Transverse colon (tissue), 4 donors: ENCODE measurements around the gene LSAMP. TPM values are rescaled to one million over a fixed set of nuclear protein-coding genes. Genes with fewer than 3 reads are reported as not detected.

Experiments used
- DNase-seq: peaks from one replicate; pipeline ENCODE4 v3.0.0-alpha.2; 2019
- H3K27ac ChIP-seq, 4 donors: fragments of 200-600 bp; sonication (generic); 2 replicates each; pipeline ENCODE4 v1.5.1; 2016 to 2018; ENCODE audit warnings: inconsistent platforms in 4 of 4
- H3K27me3 ChIP-seq: fragments of 200-600 bp; sonication (generic); 2 replicates; pipeline ENCODE4 v1.5.1; 2017; ENCODE audit warnings: inconsistent platforms
- H3K36me3 ChIP-seq, 4 donors: fragments of 200-600 bp; sonication (generic); 2 replicates each; pipeline ENCODE4 v1.5.1; 2017 to 2019; ENCODE audit warnings: inconsistent platforms in 4 of 4
- H3K4me1 ChIP-seq, 4 donors: fragments of 200-600 bp; sonication (generic); 2 replicates each; pipeline ENCODE4 v1.5.1; 2017 to 2020; ENCODE audit warnings: inconsistent platforms in 4 of 4
- H3K4me3 ChIP-seq, 4 donors: fragments of 200-600 bp; sonication (generic); 1 replicate in 1 of 4; 2 replicates in 3 of 4; pipeline versions ENCODE4 v1.5.1 to v1.6.1; 2017 to 2019; ENCODE audit warnings: inconsistent platforms in 4 of 4
- H3K9me3 ChIP-seq, 2 donors: fragments of 200-600 bp; sonication (generic); 2 replicates each; pipeline ENCODE4 v1.5.1; 2017 to 2019; ENCODE audit warnings: inconsistent platforms in 2 of 2
- CTCF ChIP-seq, 5 experiments: fragments of 200-600 bp in 3 of 5; fragments of 450-650 bp in 2 of 5; sonication (generic) in 3 of 5; IDR thresholded peaks; 1 replicate in 2 of 5; 2 replicates in 3 of 5; pipeline ENCODE4 v1.5.1; 2016 to 2017; ENCODE audit warnings: antibody characterized with exemption in 5 of 5, inconsistent platforms in 3 of 5, mild to moderate bottlenecking in 2 of 5, moderate library complexity in 1 of 5
- EP300 ChIP-seq: sonication (generic); formaldehyde crosslinking; IDR thresholded peaks from one replicate; pipeline ENCODE4 v1.6.1; 2017; ENCODE audit warnings: antibody characterized with exemption, low read depth
- POLR2A ChIP-seq: fragments of 450-650 bp; IDR thresholded peaks from one replicate; pipeline ENCODE4 v1.6.1; 2016; ENCODE audit warnings: antibody characterized with exemption, mild to moderate bottlenecking, moderate library complexity
- POLR2AphosphoS5 ChIP-seq, 3 donors: sonication (generic); formaldehyde crosslinking; IDR thresholded peaks; one replicate each; pipeline ENCODE4 v1.6.1; 2016; ENCODE audit warnings: antibody characterized with exemption in 3 of 3
- WGBS, 2 donors: methylation state at CpG; one replicate each; pipeline ENCODE4 v1.1.5; 2018; ENCODE audit warnings: low coverage in 1 of 2; 5-methylcytosine and 5-hydroxymethylcytosine counted together
- in situ Hi-C, 4 donors: fragments of 200-750 bp; cut with MboI; loops; one replicate each; pipeline versions ENCODE4 v1.15.0 to v1.15.1; 2017; ENCODE audit warnings: low sequenced_read_pairs in 3 of 4, low pct_ligation_motif_present in 1 of 4, low pct_unique_long_range_greater_than_20kb in 1 of 4
- intact Hi-C: fragments of 100-400 bp; cut with DNase I; formaldehyde crosslinking; loops from one replicate; pipeline ENCODE4 v1.15.1; 2023; ENCODE audit warnings: low total_unique reads
- total RNA-seq, 4 donors: library from RNA; depleted of rRNA; stranded (reverse); fragments of >200 nt; gene quantifications; one replicate each; pipeline ENCODE4 v1.1.0, GENCODE V29; 2016

Gene LSAMP
- total RNA-seq, 4 donors from 2014 or later = 3.4 to 8.2 (median 5.4) TPM

GRCh38 chr3:115885621-115886020 is 559.7 kb downstream of the LSAMP start:
- H3K27me3 ChIP-seq = no peaks in the 10 kb centered on the region
- DNase-seq = no peak
- intact Hi-C loops (no loop called here), in situ Hi-C loops (no loop called here)
- no peak overlapping the region for H3K4me3 ChIP-seq
- H3K27ac ChIP-seq = no peak overlapping the region
- H3K36me3 ChIP-seq = no peaks in the 10 kb centered on the region
- no peak for TF ChIP-seq CTCF (IDR thresholded peaks at IDR 0.05)
- no peak for TF ChIP-seq POLR2AphosphoS5 (IDR thresholded peaks at IDR 0.05)
- no peak for TF ChIP-seq EP300
- TF ChIP-seq POLR2A = no peak
- 61 to 75% methylated on average over 2 of the region's 2 CpGs for WGBS, 2 donors
- H3K4me1 ChIP-seq = no peaks in the 10 kb centered on the region
- no peaks in the 10 kb centered on the region for H3K9me3 ChIP-seq

- Histone ChIP-seq H3K36me3 (no peaks in the 10 kb centered on the region), H3K27me3 (no peaks in the 10 kb centered on the region), H3K27ac (peak overlapping the region in 1 of 4 donors; percentile 2), H3K4me3 (no peak overlapping the region), H3K4me1 (no peaks in the 10 kb centered on the region), H3K9me3 (no peaks in the 10 kb centered on the region)
- 0 to 12% methylated on average over 1 of the region's 1 CpG for WGBS, 2 donors
- no peak for TF ChIP-seq POLR2AphosphoS5 (IDR thresholded peaks at IDR 0.05)
- TF ChIP-seq CTCF (IDR thresholded peaks at IDR 0.05) = no peak
- no peak for TF ChIP-seq EP300
- no peak for TF ChIP-seq POLR2A
- in situ Hi-C loops (no loop called here), intact Hi-C loops (no loop called here)
- DNase-seq = no peak
These were observed 567.7 kb downstream of the LSAMP start for GRCh38 chr3:115877615-115877899.

- TF ChIP-seq EP300 (no peak), POLR2AphosphoS5 (IDR thresholded peaks at IDR 0.05) (no peak), POLR2A (no peak), CTCF (IDR thresholded peaks at IDR 0.05) (no peak)
- no peak for DNase-seq
- H3K4me3 ChIP-seq = no peak overlapping the region
These were observed 568.2 kb downstream of the LSAMP start for GRCh38 chr3:115876876-115877614.

GRCh38 chr3:115875460-115875859 is 569.8 kb downstream of the LSAMP start:
- in situ Hi-C loops (no loop called here), intact Hi-C loops (no loop called here)
- Histone ChIP-seq H3K36me3 (no peaks in the 10 kb centered on the region), H3K4me3 (no peak overlapping the region), H3K27ac (no peak overlapping the region), H3K9me3 (no peaks in the 10 kb centered on the region), H3K27me3 (no peaks in the 10 kb centered on the region), H3K4me1 (no peaks in the 10 kb centered on the region)
- no peak for DNase-seq
- no peak for TF ChIP-seq CTCF (IDR thresholded peaks at IDR 0.05)
- TF ChIP-seq POLR2A = no peak
- no peak for TF ChIP-seq EP300
- no peak for TF ChIP-seq POLR2AphosphoS5 (IDR thresholded peaks at IDR 0.05)
- 89 to 91% methylated on average over 1 of the region's 1 CpG for WGBS, 2 donors

More at GRCh38 chr3:115876876-115877614, 568.2 kb downstream of the LSAMP start:
- 12 to 14% methylated on average over 7 to 8 of the region's 8 CpGs for WGBS, 2 donors
- in situ Hi-C loops (no loop called here), intact Hi-C loops (no loop called here)
- Histone ChIP-seq H3K4me1 (no peaks in the 10 kb centered on the region), H3K27me3 (no peaks in the 10 kb centered on the region), H3K36me3 (no peaks in the 10 kb centered on the region), H3K9me3 (no peaks in the 10 kb centered on the region), H3K27ac (peak overlapping the region in 1 of 4 donors; percentile 2)
